Lower leg skin (tissue), 4 donors: ENCODE results near the gene ZNF397. TPM values are rescaled to one million over a fixed set of nuclear protein-coding genes. Genes with fewer than 3 reads are reported as not detected.
A peak's percentile ranks its signal among the peaks of the same experiment; 100 is the strongest.

Experiments
- DNase-seq, 2 donors: peaks; one replicate each; pipeline ENCODE4 v3.0.0-alpha.2; 2019; ENCODE audit warnings: low spot score in 2 of 2
- H3K4me3 ChIP-seq: fragments of 200-600 bp; sonication (generic); 2 replicates; pipeline ENCODE4 v1.5.1; 2017; ENCODE audit warnings: mild to moderate bottlenecking, low read depth; ENCODE audit not compliant: poor library complexity, severe bottlenecking
- CTCF ChIP-seq, 3 donors: fragments of 450-650 bp; IDR thresholded peaks; one replicate each; pipeline ENCODE4 v1.5.1; 2016; ENCODE audit warnings: antibody characterized with exemption in 3 of 3, mild to moderate bottlenecking in 3 of 3, moderate library complexity in 2 of 3
- POLR2A ChIP-seq, 2 donors: fragments of 450-650 bp; IDR thresholded peaks; one replicate each; pipeline ENCODE4 v1.6.1; 2016 to 2017; ENCODE audit warnings: antibody characterized with exemption in 2 of 2, mild to moderate bottlenecking in 1 of 2, moderate library complexity in 1 of 2
- WGBS, 2 donors: methylation state at CpG; one replicate each; pipeline ENCODE4 v1.1.5; 2018; 5-methylcytosine and 5-hydroxymethylcytosine counted together
- intact Hi-C: fragments of 100-400 bp; cut with DNase I; formaldehyde crosslinking; loops from one replicate; pipeline ENCODE4 v1.15.0; 2023; ENCODE audit warnings: low total_unique reads
- total RNA-seq, 4 donors: library from RNA; depleted of rRNA; stranded (reverse); fragments of >200 nt; gene quantifications; one replicate each; pipeline ENCODE4 v1.1.0, GENCODE V29; 2016

Gene ZNF397
- total RNA-seq, 4 donors from 2014 or later = 13.2 to 26.9 (median 19.5) TPM

GRCh38 chr18:35284841-35285240 lies 44.0 kb downstream of the ZNF397 start:
- 54 to 89% methylated on average over 3 of the region's 3 CpGs for WGBS, 2 donors
- no peak overlapping the region for H3K4me3 ChIP-seq
- TF ChIP-seq CTCF (IDR thresholded peaks at IDR 0.05) = no peak
- TF ChIP-seq POLR2A (IDR thresholded peaks at IDR 0.05) = no peak
- intact Hi-C loops = no loop called here
- DNase-seq = no peak

- TF ChIP-seq CTCF (IDR thresholded peaks at IDR 0.05) = no peak
- no peak for TF ChIP-seq POLR2A (IDR thresholded peaks at IDR 0.05)
- no peak for DNase-seq
Observed at GRCh38 chr18:35289293-35289692, 48.5 kb downstream of the ZNF397 start.

GRCh38 chr18:35289727-35290093 lies 48.9 kb downstream of the ZNF397 start:
- TF ChIP-seq CTCF (IDR thresholded peaks at IDR 0.05) (no peak), POLR2A (IDR thresholded peaks at IDR 0.05) (no peak)
- WGBS, 2 donors = 1% methylated on average over 8 of the region's 8 CpGs
- DNase-seq = peak in 1 of 2 donors; percentile 84
- intact Hi-C loops = no loop called here
- H3K4me3 ChIP-seq = peak overlapping the region; percentile 58

More at GRCh38 chr18:35289293-35289692, 48.5 kb downstream of the ZNF397 start:
- WGBS, 2 donors = 5 to 6% methylated on average over 6 of the region's 6 CpGs
- intact Hi-C loops = no loop called here
- H3K4me3 ChIP-seq = peak overlapping the region; percentile 58

GRCh38 chr18:35290094-35290735 lies 49.4 kb downstream of the ZNF397 start, which contains the start of gene ZSCAN30:
Gene ZSCAN30 (minus strand): TSS chr18:35290229. CDS start chr18:35264352, 25,877 bp downstream.
- 0% methylated on average over 35 to 36 of the region's 41 CpGs for WGBS, 2 donors
- DNase-seq = peak; percentile 92 to 98

GRCh38 chr18:35291166-35291565 lies 50.3 kb downstream of the ZNF397 start:
- intact Hi-C loops = no loop called here
- H3K4me3 ChIP-seq = no peak overlapping the region
- WGBS, 2 donors = 78 to 82% methylated on average over 2 of the region's 2 CpGs
- no peak for TF ChIP-seq POLR2A (IDR thresholded peaks at IDR 0.05)
- no peak for TF ChIP-seq CTCF (IDR thresholded peaks at IDR 0.05)
- DNase-seq = no peak

More at GRCh38 chr18:35290094-35290735, 49.4 kb downstream of the ZNF397 start, which contains the start of gene ZSCAN30:
- TF ChIP-seq POLR2A (IDR thresholded peaks at IDR 0.05) (no peak), CTCF (IDR thresholded peaks at IDR 0.05) (no peak)
- intact Hi-C loops = no loop called here
- H3K4me3 ChIP-seq = peak within 1 kb of the TSS; percentile 58

- intact Hi-C loops = no loop called here
- WGBS, 2 donors = 97 to 100% methylated on average over 2 of the region's 2 CpGs
- TF ChIP-seq POLR2A (IDR thresholded peaks at IDR 0.05) = no peak
- no peak for TF ChIP-seq CTCF (IDR thresholded peaks at IDR 0.05)
- no peak overlapping the region for H3K4me3 ChIP-seq
- no peak for DNase-seq
Observed at GRCh38 chr18:35296060-35296459, 55.2 kb downstream of the ZNF397 start.
